Subcutaneous abdominal adipose tissue (tissue), 5 donors: ENCODE results near the gene EIF4E1B.

Experiments
- H3K27ac ChIP-seq: one replicate; pipeline ENCODE4 v1.7.0; 2013; ENCODE audit warnings: low read depth, mild to moderate bottlenecking, inconsistent platforms, low read length, moderate library complexity
- H3K27me3 ChIP-seq, 5 donors: one replicate each; pipeline ENCODE4 v1.7.0; 2013; ENCODE audit warnings: low read length in 5 of 5, inconsistent platforms in 1 of 5; ENCODE audit not compliant: control insufficient read depth in 5 of 5, insufficient read depth in 4 of 5
- H3K36me3 ChIP-seq, 5 donors: one replicate each; pipeline ENCODE4 v1.7.0; 2013; ENCODE audit warnings: low read length in 5 of 5; ENCODE audit not compliant: control insufficient read depth in 5 of 5, insufficient read depth in 5 of 5
- H3K4me1 ChIP-seq, 5 donors: one replicate each; pipeline ENCODE4 v1.7.0; 2013; ENCODE audit warnings: low read length in 5 of 5, mild to moderate bottlenecking in 3 of 5, moderate library complexity in 1 of 5; ENCODE audit not compliant: control insufficient read depth in 5 of 5, insufficient read depth in 5 of 5
- H3K4me3 ChIP-seq, 5 donors: one replicate each; pipeline ENCODE4 v1.7.0; 2013; ENCODE audit warnings: low read length in 5 of 5, low read depth in 1 of 5
- H3K9ac ChIP-seq, 5 donors: one replicate each; pipeline ENCODE4 v1.7.0; 2013; ENCODE audit warnings: low read length in 5 of 5, mild to moderate bottlenecking in 4 of 5, moderate library complexity in 3 of 5
- H3K9me3 ChIP-seq, 5 donors: one replicate each; pipeline ENCODE4 v1.7.0; 2013; ENCODE audit warnings: low read length in 5 of 5; ENCODE audit not compliant: control insufficient read depth in 5 of 5
- donor health status: healthy.
- donor health status: healthy.
- donor health status: healthy.
- donor health status: healthy.
- donor health status: healthy.

The EIF4E1B gene

GRCh38 chr5:176606032-176606431, 24.4 kb upstream of the EIF4E1B start:
- Histone ChIP-seq H3K27ac (no peak overlapping the region), H3K27me3 (peaks cover 6 to 13% (median 9%) of the 10 kb centered on the region in 5 donors), H3K4me3 (no peak overlapping the region), H3K9me3 (no peaks in the 10 kb centered on the region), H3K36me3 (no peaks in the 10 kb centered on the region), H3K9ac (no peak overlapping the region), H3K4me1 (peaks cover 0 to 10% (median 8%) of the 10 kb centered on the region in 5 donors)

- H3K27ac ChIP-seq = no peak overlapping the region
- no peak overlapping the region for H3K4me3 ChIP-seq
- H3K36me3 ChIP-seq = no peaks in the 10 kb centered on the region
- H3K4me1 ChIP-seq = peaks cover 0 to 10% (median 8%) of the 10 kb centered on the region in 5 donors
- no peak overlapping the region for H3K9ac ChIP-seq
- no peaks in the 10 kb centered on the region for H3K9me3 ChIP-seq
- H3K27me3 ChIP-seq = peaks cover 6 to 13% (median 9%) of the 10 kb centered on the region in 5 donors
Observed at GRCh38 chr5:176606875-176607274, 23.6 kb upstream of the EIF4E1B start.

DNA sequence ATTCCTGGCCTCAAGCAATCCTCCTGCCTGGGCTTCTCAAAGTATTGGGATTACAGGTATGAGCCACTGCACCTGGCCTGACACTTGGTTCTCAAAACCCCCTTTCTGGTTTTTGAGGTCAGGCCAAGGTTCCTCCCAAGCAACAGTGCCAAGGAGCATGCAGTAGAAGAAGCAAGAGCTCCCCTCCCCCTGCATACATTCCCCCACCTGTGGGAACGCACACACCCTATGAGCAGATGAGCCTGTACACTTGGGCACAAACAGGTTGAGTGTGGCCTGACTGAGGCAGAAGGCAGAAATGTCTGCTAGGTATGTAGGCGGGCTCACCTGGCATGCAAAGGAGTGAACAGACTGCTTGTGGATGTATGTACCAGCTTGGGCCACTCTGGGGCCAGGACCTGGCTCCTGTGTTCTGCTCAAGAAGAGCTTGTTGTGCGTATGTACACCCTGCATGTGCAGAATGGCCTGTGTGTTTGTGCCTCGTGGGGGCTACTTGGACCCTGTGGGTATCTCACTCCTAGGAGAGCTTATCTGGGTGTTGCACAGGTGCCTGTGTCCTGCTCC, 22.3 kb upstream of the EIF4E1B start:
- Histone ChIP-seq H3K4me1 (peaks cover 0 to 10% (median 8%) of the 10 kb centered on the region in 5 donors), H3K9me3 (no peaks in the 10 kb centered on the region), H3K27ac (no peak overlapping the region), H3K27me3 (peaks cover 6 to 20% (median 7%) of the 10 kb centered on the region in 5 donors), H3K9ac (peak overlapping the region in 1 of 5 donors; percentile 5), H3K36me3 (no peaks in the 10 kb centered on the region), H3K4me3 (no peak overlapping the region)

DNA sequence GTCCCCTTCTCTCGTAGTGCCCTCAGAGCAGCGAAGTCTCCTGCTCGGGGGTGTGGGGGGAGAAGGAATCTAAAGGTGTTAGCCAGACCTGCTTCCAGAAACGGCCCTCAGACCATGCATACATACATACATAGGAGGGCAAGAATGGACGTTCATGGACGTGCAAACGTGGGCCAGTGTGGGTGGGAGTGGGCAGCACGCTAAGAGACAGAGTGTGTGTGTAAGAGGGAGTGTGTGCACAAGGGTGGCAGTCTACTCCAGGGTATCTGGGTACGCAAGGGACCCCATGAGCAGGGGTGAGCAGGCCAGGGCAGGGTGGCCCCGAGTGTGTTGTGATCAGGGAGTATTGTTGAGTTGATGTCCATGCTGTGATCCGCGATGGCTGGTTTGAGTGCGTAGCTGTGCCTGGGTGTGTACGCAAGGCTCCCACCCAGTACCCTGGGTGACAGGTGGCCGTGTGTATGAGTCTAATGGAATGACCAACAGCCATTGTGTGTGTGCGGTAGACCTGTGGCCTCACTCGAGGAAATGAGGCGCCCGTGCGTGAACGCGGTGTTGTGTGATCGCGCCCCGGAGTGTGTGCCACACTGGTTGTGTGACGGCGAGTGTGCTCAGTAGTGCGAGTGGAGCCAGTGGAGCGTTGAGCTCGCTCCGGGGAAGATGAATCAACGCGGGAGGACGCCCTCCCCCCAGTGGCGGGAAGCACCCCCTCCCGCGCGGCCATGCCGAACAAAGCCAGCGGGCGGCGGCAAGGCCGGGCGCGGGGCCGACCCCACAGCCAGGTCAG, 21.3 kb upstream of the EIF4E1B start:
- Histone ChIP-seq H3K4me3 (peak overlapping the region; percentile 15 to 63 (median 43)), H3K9me3 (no peaks in the 10 kb centered on the region), H3K9ac (no peak overlapping the region)

GRCh38 chr5:176609724-176610434, 20.6 kb upstream of the EIF4E1B start, which contains the start of gene GPRIN1:
GPRIN1 (minus strand) TSS chr5:176610156; CDS start chr5:176599834, 10,322 bp downstream.
- no peak within 1 kb of the TSS for H3K9ac ChIP-seq
- peaks cover 6 to 25% (median 11%) of the 10 kb centered on the region in 5 donors for H3K27me3 ChIP-seq
- H3K4me1 ChIP-seq = peaks cover 0 to 10% (median 8%) of the 10 kb centered on the region in 5 donors
- peak within 1 kb of the TSS; percentile 15 to 63 (median 62) for H3K4me3 ChIP-seq
- H3K36me3 ChIP-seq = no peaks in the 10 kb centered on the region
- no peak within 1 kb of the TSS for H3K27ac ChIP-seq
- no peaks in the 10 kb centered on the region for H3K9me3 ChIP-seq

More for the DNA sequence above, 21.3 kb upstream of the EIF4E1B start:
- peaks cover 6 to 24% (median 11%) of the 10 kb centered on the region in 5 donors for H3K27me3 ChIP-seq
- H3K36me3 ChIP-seq = no peaks in the 10 kb centered on the region
- no peak overlapping the region for H3K27ac ChIP-seq
- peaks cover 0 to 10% (median 8%) of the 10 kb centered on the region in 5 donors for H3K4me1 ChIP-seq

DNA sequence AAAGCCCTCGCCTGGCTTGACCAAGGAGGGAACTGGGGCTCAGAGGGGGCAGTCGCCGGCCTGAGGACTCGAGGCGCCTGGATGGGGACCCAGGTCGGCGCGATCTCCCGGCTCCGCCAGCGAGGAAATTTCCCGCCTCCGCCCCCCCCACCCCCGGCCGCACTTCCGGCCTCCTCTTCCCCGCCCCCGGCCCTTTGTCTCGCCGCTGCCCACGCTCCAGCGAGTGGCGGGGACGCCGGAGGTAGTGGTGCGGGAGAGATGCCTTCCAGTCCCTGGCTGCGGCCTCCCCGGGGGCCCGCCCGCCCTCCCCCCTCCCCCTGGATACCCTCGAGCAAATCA, 20.1 kb upstream of the EIF4E1B start:
- no peak overlapping the region for H3K27ac ChIP-seq
- no peaks in the 10 kb centered on the region for H3K36me3 ChIP-seq
- peaks cover 0 to 10% (median 8%) of the 10 kb centered on the region in 5 donors for H3K4me1 ChIP-seq
- peaks cover 6 to 28% (median 11%) of the 10 kb centered on the region in 5 donors for H3K27me3 ChIP-seq
- peak overlapping the region in 4 of 5 donors; percentile 48 to 63 (median 62) for H3K4me3 ChIP-seq
- H3K9me3 ChIP-seq = no peaks in the 10 kb centered on the region
- no peak overlapping the region for H3K9ac ChIP-seq

DNA sequence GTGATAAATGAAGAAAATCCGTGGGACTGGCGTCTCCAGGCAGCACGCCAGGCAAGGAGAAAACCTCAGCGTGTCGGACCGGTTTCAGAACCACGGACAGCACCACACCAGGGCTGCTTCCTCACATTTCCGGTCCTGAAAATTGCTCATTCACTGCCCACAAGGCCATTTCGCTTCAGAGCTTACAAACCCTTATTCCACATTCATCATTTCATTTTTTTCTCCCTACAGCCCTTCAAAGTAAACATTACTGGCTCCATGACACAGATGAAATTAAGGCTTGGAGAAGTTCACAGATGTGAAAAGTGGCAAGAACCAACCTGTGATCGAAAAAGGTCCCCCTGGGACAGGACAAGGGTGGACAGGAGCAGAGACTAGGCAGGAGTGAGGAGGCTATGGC, 19.0 kb upstream of the EIF4E1B start:
- Histone ChIP-seq H3K4me3 (no peak overlapping the region), H3K27me3 (peaks cover 6 to 32% (median 18%) of the 10 kb centered on the region in 5 donors), H3K9ac (no peak overlapping the region)

GRCh38 chr5:176612008-176612407, 18.5 kb upstream of the EIF4E1B start:
- no peak overlapping the region for H3K27ac ChIP-seq
- H3K4me3 ChIP-seq = no peak overlapping the region
- peaks cover 8 to 33% (median 23%) of the 10 kb centered on the region in 5 donors for H3K27me3 ChIP-seq
- H3K4me1 ChIP-seq = peaks cover 0 to 10% (median 8%) of the 10 kb centered on the region in 5 donors
- no peak overlapping the region for H3K9ac ChIP-seq
- no peaks in the 10 kb centered on the region for H3K9me3 ChIP-seq
- no peaks in the 10 kb centered on the region for H3K36me3 ChIP-seq

More for the DNA sequence above, 19.0 kb upstream of the EIF4E1B start:
- no peaks in the 10 kb centered on the region for H3K9me3 ChIP-seq
- peaks cover 0 to 10% (median 8%) of the 10 kb centered on the region in 5 donors for H3K4me1 ChIP-seq
- H3K36me3 ChIP-seq = no peaks in the 10 kb centered on the region
- H3K27ac ChIP-seq = no peak overlapping the region

- Histone ChIP-seq H3K4me1 (peaks cover 0 to 10% (median 8%) of the 10 kb centered on the region in 5 donors), H3K27ac (no peak overlapping the region), H3K9me3 (no peaks in the 10 kb centered on the region), H3K9ac (no peak overlapping the region), H3K36me3 (no peaks in the 10 kb centered on the region), H3K4me3 (no peak overlapping the region), H3K27me3 (peaks cover 13 to 40% (median 31%) of the 10 kb centered on the region in 5 donors)
Observed at GRCh38 chr5:176612855-176613254, 17.6 kb upstream of the EIF4E1B start.
